PC-3 (cell line): ENCODE data around the gene CPN2. TPM values are rescaled to one million over a fixed set of nuclear protein-coding genes. Genes with fewer than 3 reads are reported as not detected.

Experiments used
- ATAC-seq: fragments of 200-7000 bp; cut with Tn5 transposase; 2 replicates; pipeline ENCODE4 v1.9.1; 2020; ENCODE audit warnings: mild to moderate bottlenecking, moderate library complexity
- BruUV-seq: library from RNA; stranded (reverse); fragments of 400-500 nt; replicated peaks from 2 replicates; lab custom pipeline; 2021; lab: Mats Ljungman, UMichigan
- CTCF ChIA-PET: fragments of 300-600 bp; sonication (Branson Sonifier 250); formaldehyde crosslinking; loops from one replicate; lab custom pipeline; 2022; ENCODE audit warnings: antibody characterized with exemption; lab: Charles Lee
- POLR2A ChIA-PET: fragments of 300-600 bp; sonication (Branson Sonifier 250); formaldehyde crosslinking; loops from one replicate; lab custom pipeline; 2022; ENCODE audit warnings: antibody characterized with exemption; ENCODE audit not compliant: unreplicated experiment; lab: Charles Lee
- DNase-seq: peaks from one replicate; pipeline ENCODE4 v3.0.0-alpha.2; 2015
- H2AFZ ChIP-seq: fragments of 300-600 bp; sonication (generic); 2 replicates; pipeline ENCODE4 v1.6.0; 2016; ENCODE audit warnings: antibody characterized with exemption, low read length
- H3F3A ChIP-seq: fragments of 300-600 bp; sonication (generic); one replicate; pipeline ENCODE4 v1.6.0; 2017; ENCODE audit warnings: antibody characterized with exemption, low read length, control low read depth, mild to moderate bottlenecking; ENCODE audit not compliant: unreplicated experiment
- H3K27ac ChIP-seq: fragments of 300-600 bp; sonication (generic); 2 replicates; pipeline ENCODE4 v1.5.1; 2016; ENCODE audit warnings: mild to moderate bottlenecking, low read length
- H3K27me3 ChIP-seq: fragments of 300-600 bp; sonication (generic); 2 replicates; pipeline ENCODE4 v1.6.1; 2016; ENCODE audit warnings: low read length, mixed read lengths
- H3K36me3 ChIP-seq: fragments of 300-600 bp; sonication (generic); 2 replicates; pipeline ENCODE4 v1.6.1; 2016; ENCODE audit warnings: low read depth, mixed run types, low read length, mixed read lengths
- H3K4me1 ChIP-seq: fragments of 300-600 bp; sonication (generic); 2 replicates; pipeline ENCODE4 v1.5.1; 2016; ENCODE audit warnings: low read length; ENCODE audit not compliant: insufficient read depth
- H3K4me2 ChIP-seq: fragments of 300-600 bp; sonication (generic); 2 replicates; pipeline ENCODE4 v1.6.0; 2016; ENCODE audit warnings: low read length
- H3K4me3 ChIP-seq: fragments of 300-600 bp; sonication (generic); 2 replicates; pipeline ENCODE4 v1.5.1; 2016; ENCODE audit warnings: mild to moderate bottlenecking, low read length, mixed read lengths
- H3K79me2 ChIP-seq: fragments of 300-600 bp; sonication (generic); 2 replicates; pipeline ENCODE4 v1.6.1; 2017; ENCODE audit warnings: low read length, mixed read lengths
- H3K9ac ChIP-seq: fragments of 300-600 bp; sonication (generic); 2 replicates; pipeline ENCODE4 v1.6.0; 2016; ENCODE audit warnings: mild to moderate bottlenecking, low read length
- H3K9me2 ChIP-seq: fragments of 300-600 bp; sonication (generic); replicated peaks from 2 replicates; pipeline ENCODE4 v1.6.1; 2016; ENCODE audit warnings: mixed run types, low read length, mixed read lengths
- H3K9me3 ChIP-seq: fragments of 300-600 bp; sonication (generic); 2 replicates; pipeline ENCODE4 v1.6.1; 2016; ENCODE audit warnings: low read length, mixed read lengths
- H4K20me1 ChIP-seq: fragments of 300-600 bp; sonication (generic); 2 replicates; pipeline ENCODE4 v1.6.1; 2016; ENCODE audit warnings: low read length, mixed read lengths
- EZH2 ChIP-seq: fragments of 300-600 bp; sonication (generic); IDR thresholded peaks from one replicate; pipeline ENCODE4 v1.6.1; 2017; ENCODE audit warnings: antibody characterized with exemption, mild to moderate bottlenecking, low read length; ENCODE audit not compliant: unreplicated experiment
- EZH2phosphoT487 ChIP-seq: fragments of 300-600 bp; sonication (generic); IDR thresholded peaks from 2 replicates; pipeline ENCODE4 v1.6.1; 2018; ENCODE audit warnings: mild to moderate bottlenecking, antibody characterized with exemption, low read length, borderline replicate concordance
- intact Hi-C: fragments of 100-400 bp; cut with micrococcal nuclease; formaldehyde crosslinking; loops from 2 replicates; pipeline ENCODE4 v1.9.0; 2023
- total RNA-seq: library from RNA; depleted of rRNA; stranded (reverse); fragments of >200 nt; gene quantifications from 2 replicates; pipeline ENCODE4 v1.2.3, GENCODE V29; 2014
- TF ChIP-seq, protein P1 (sequence below): fragments of 300-600 bp; sonication (generic); conservative IDR thresholded peaks from 2 replicates; pipeline ENCODE4 v1.5.1; 2017; ENCODE audit warnings: antibody characterized with exemption, low read depth, mild to moderate bottlenecking, low read length

Gene CPN2
- total RNA-seq, 1 experiment from 2014 or later, result 0.07 TPM

DNA sequence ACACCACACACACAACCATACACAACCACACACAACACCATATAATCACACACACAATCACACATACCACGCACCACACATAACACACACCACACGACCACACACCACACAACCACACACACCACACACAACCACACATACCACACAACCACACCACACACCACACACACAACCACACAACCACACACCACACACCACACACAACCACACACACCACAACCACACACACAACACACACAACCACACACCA, 24.2 kb downstream of the CPN2 start:
- DNase-seq (no peak), ATAC-seq (no peak)
- Histone ChIP-seq H3K9ac (no peak overlapping the region), H2AFZ (no peak overlapping the region), H3K4me1 (peaks cover 43% of the 10 kb centered on the region), H3K79me2 (peaks cover 7% of the 10 kb centered on the region), H3K9me2 (no peaks in the 10 kb centered on the region), H3F3A (peaks cover 14% of the 10 kb centered on the region), H3K9me3 (no peaks in the 10 kb centered on the region), H3K27me3 (no peaks in the 10 kb centered on the region), H4K20me1 (no peaks in the 10 kb centered on the region), H3K27ac (no peak overlapping the region), H3K4me2 (no peak overlapping the region), H3K4me3 (no peak overlapping the region), H3K36me3 (no peaks in the 10 kb centered on the region)
- POLR2A ChIA-PET, result no interaction called here
- intact Hi-C loops, result no loop called here
- TF ChIP-seq EZH2phosphoT487 (no peak), EZH2 (no peak)
- TF ChIP-seq, protein P1, sequence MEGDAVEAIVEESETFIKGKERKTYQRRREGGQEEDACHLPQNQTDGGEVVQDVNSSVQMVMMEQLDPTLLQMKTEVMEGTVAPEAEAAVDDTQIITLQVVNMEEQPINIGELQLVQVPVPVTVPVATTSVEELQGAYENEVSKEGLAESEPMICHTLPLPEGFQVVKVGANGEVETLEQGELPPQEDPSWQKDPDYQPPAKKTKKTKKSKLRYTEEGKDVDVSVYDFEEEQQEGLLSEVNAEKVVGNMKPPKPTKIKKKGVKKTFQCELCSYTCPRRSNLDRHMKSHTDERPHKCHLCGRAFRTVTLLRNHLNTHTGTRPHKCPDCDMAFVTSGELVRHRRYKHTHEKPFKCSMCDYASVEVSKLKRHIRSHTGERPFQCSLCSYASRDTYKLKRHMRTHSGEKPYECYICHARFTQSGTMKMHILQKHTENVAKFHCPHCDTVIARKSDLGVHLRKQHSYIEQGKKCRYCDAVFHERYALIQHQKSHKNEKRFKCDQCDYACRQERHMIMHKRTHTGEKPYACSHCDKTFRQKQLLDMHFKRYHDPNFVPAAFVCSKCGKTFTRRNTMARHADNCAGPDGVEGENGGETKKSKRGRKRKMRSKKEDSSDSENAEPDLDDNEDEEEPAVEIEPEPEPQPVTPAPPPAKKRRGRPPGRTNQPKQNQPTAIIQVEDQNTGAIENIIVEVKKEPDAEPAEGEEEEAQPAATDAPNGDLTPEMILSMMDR, result no peak
- CTCF ChIA-PET, result no interaction called here
- no TSS peak for BruUV-seq

DNA sequence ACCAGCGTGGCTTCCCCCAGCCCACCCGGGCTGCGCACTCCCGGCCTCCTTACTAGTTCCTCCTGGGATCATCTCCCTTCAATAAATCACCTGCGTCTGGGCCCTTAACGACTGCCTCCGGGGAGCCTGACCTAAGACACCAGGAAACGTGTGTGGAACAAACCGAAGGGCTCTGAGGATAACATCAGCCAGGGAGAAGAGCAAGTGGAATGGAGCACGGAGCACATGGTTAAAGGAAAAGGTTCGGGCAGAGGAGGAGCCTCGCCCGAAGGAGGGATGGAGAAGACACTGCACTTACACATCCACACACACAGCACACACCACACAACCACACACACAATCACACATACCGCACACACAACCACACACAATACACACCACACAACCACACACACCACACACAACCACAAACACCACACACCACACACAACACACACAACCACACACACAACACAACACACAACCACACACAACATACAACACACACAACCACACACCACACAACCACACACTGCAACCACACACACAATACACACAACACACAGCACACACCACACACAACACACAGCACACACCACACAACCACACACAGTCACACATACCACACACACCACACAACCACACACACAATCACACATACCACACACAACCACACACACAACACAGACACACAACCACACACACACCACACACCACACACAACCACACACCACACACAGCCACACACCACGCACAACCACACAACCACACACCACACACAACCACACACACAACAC, 24.7 kb downstream of the CPN2 start:
- H3K27me3 ChIP-seq, result no peaks in the 10 kb centered on the region
- no TSS peak for BruUV-seq
- ChIA-PET CTCF (no interaction called here), POLR2A (no interaction called here)
- H3K9me2 ChIP-seq, result no peaks in the 10 kb centered on the region
- H3K4me2 ChIP-seq, result no peak overlapping the region
- no peak for ATAC-seq
- peaks cover 43% of the 10 kb centered on the region for H3K4me1 ChIP-seq
- H3K79me2 ChIP-seq, result peaks cover 12% of the 10 kb centered on the region
- DNase-seq, result no peak
- H3K4me3 ChIP-seq, result no peak overlapping the region
- peaks cover 2% of the 10 kb centered on the region; the same call in 1 of the 2 replicates for H4K20me1 ChIP-seq
- H3K27ac ChIP-seq, result no peak overlapping the region
- H3F3A ChIP-seq, result peaks cover 14% of the 10 kb centered on the region
- TF ChIP-seq, protein P1, result no peak
- no peak for TF ChIP-seq EZH2phosphoT487
- no peak for TF ChIP-seq EZH2
- no peak overlapping the region for H2AFZ ChIP-seq
- no peaks in the 10 kb centered on the region for H3K9me3 ChIP-seq
- H3K36me3 ChIP-seq, result no peaks in the 10 kb centered on the region
- no peak overlapping the region for H3K9ac ChIP-seq
- intact Hi-C loops, result no loop called here

DNA sequence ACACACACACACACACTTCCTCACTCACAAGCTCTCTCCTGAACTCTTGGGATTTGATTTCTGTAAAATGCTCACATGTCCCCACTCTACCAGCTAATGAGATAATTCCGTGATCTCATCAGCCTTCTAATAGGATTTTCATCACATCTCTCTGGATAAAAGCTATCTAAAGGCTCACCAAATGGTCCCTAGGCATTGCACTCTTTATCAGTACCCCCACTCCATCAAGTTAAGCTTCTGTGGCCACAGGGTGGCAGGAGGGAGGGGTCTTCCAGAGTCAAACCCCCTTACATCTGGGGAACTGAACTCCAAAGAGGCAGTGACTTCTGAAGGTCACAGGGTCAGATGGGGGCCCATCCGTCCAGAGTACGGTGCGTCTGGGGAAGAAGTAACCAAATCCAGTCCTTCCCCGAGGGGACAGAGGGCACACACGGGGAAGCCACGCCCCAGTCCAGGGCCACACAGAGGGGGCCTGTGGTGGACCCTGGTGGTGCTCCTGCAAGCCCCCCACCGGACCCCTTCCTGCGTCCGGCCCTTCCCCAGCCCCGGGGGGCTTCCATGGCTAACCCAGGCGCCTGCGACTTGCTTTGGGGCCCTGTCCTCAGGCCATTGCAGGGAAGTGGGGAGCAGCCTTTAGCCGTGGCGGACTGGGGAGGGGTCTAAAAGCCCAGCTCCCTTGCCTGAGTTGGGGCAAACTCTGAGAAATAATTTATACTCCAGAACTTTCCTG, 25.5 kb downstream of the CPN2 start:
- ATAC-seq (no peak), DNase-seq (no peak)
- Histone ChIP-seq H3K27me3 (no peaks in the 10 kb centered on the region), H3K4me1 (peaks cover 43% of the 10 kb centered on the region), H3K9me2 (no peaks in the 10 kb centered on the region), H2AFZ (no peak overlapping the region), H4K20me1 (peaks cover 9% of the 10 kb centered on the region), H3K9ac (no peak overlapping the region), H3K27ac (no peak overlapping the region), H3K36me3 (peaks cover 6% of the 10 kb centered on the region; the same call in 1 of the 2 replicates), H3F3A (peaks cover 14% of the 10 kb centered on the region), H3K9me3 (no peaks in the 10 kb centered on the region), H3K79me2 (peaks cover 20% of the 10 kb centered on the region), H3K4me2 (no peak overlapping the region), H3K4me3 (no peak overlapping the region)
- no peak for TF ChIP-seq EZH2phosphoT487
- TF ChIP-seq EZH2, result no peak
- TF ChIP-seq, protein P1, result no peak
- intact Hi-C loops, result no loop called here
- ChIA-PET CTCF (no interaction called here), POLR2A (no interaction called here)
- no TSS peak for BruUV-seq
